ENCODE results near the gene GALNT13. TPM values are rescaled to one million over a fixed set of nuclear protein-coding genes. Genes with fewer than 3 reads are reported as not detected.

GALNT13 gene
- total and polyA plus RNA-seq, 2 of the 13 experiments (the other 11 are each of a cell fraction or from before 2014, with no cell fraction given) = 1.3 to 5.0 TPM

GRCh38 chr2:154233231-154233630 is 361.5 kb downstream of the GALNT13 start:
- intact Hi-C loops (cut with micrococcal nuclease; ENCODE audit: unreplicated experiment) (no loop called here), in situ Hi-C loops (cut with HindIII; ENCODE audit: extremely low pct_ligation_motif_present, low pct_unique_long_range_greater_than_20kb) (no loop called here)
- WGBS (ENCODE audit: low lambda C conversion rate) = 3% methylated on average over 2 of the region's 2 CpGs
- Histone ChIP-seq H3K4me2 (ENCODE audit: low read depth, low read length) (no peak overlapping the region), H3K36me3 (replicated peaks in 1 of 2; ENCODE audit: control insufficient read depth in 1 of 2, insufficient read depth in 2 of 2, low read length in 2 of 2) (no peaks in the 10 kb centered on the region), H3K4me1 (ENCODE audit: insufficient read depth, low read length) (no peaks in the 10 kb centered on the region), H3K27me3 (ENCODE audit: control insufficient read depth in 1 of 2, insufficient read depth in 2 of 2, low read length in 2 of 2) (no peaks in the 10 kb centered on the region; a peak in 1 of 5 replicates), H3K79me2 (ENCODE audit: insufficient read depth, low read length) (no peaks in the 10 kb centered on the region), H4K20me1 (ENCODE audit: insufficient read depth, low read length) (no peaks in the 10 kb centered on the region; the same call in 1 of the 2 replicates), H3K27ac (ENCODE audit: extremely low read length, insufficient read depth, low read length) (no peak overlapping the region), H2AFZ (ENCODE audit: low read length) (no peak overlapping the region), H3K9me3 (ENCODE audit: low read length) (no peaks in the 10 kb centered on the region), H3K4me3 (replicated peaks in 1 of 3; ENCODE audit: insufficient read depth in 1 of 3, low read depth in 2 of 3, low read length in 3 of 3) (no peak overlapping the region), H3K9ac (ENCODE audit: insufficient read depth, low read depth, low read length) (no peak overlapping the region)
- no peak for ATAC-seq
- CTCF ChIA-PET (ENCODE audit: low intra/inter-chr PET ratio, low total read pairs) = no interaction called here
- no peak for FAIRE-seq
- DNase-seq (ENCODE audit: low spot score) = no peak
- no TSS peak for BruUV-seq (replicated peaks)
- POLR2A ChIA-PET = no interaction called here
- TF ChIP-seq, protein P1, sequence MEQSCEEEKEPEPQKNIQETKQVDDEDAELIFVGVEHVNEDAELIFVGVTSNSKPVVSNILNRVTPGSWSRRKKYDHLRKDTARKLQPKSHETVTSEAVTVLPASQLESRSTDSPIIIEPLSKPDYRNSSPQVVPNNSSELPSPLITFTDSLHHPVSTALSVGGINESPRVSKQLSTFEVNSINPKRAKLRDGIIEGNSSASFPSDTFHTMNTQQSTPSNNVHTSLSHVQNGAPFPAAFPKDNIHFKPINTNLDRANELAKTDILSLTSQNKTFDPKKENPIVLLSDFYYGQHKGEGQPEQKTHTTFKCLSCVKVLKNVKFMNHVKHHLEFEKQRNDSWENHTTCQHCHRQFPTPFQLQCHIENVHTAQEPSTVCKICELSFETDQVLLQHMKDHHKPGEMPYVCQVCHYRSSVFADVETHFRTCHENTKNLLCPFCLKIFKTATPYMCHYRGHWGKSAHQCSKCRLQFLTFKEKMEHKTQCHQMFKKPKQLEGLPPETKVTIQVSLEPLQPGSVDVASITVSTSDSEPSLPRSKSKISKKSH (CRISPR knock-in tag; IDR thresholded peaks at IDR 0.05; ENCODE audit: borderline replicate concordance) = no peak
- TF ChIP-seq HNF4A (CRISPR knock-in tag; IDR thresholded peaks at IDR 0.05) (no peak), ZBTB21 (CRISPR knock-in tag; IDR thresholded peaks at IDR 0.05) (no peak), ZNF18 (CRISPR knock-in tag; IDR thresholded peaks at IDR 0.05; ENCODE audit: insufficient replicate concordance) (no peak)

GRCh38 chr2:154238252-154238651 is 366.5 kb downstream of the GALNT13 start:
- intact Hi-C loops (cut with micrococcal nuclease; ENCODE audit: unreplicated experiment) = no loop called here
- no peak for FAIRE-seq
- CTCF ChIA-PET (ENCODE audit: low intra/inter-chr PET ratio, low total read pairs) = no interaction called here
- in situ Hi-C loops (cut with HindIII; ENCODE audit: extremely low pct_ligation_motif_present, low pct_unique_long_range_greater_than_20kb) = no loop called here
- Histone ChIP-seq H3K27me3 (ENCODE audit: control insufficient read depth in 1 of 2, insufficient read depth in 2 of 2, low read length in 2 of 2) (no peaks in the 10 kb centered on the region), H3K9ac (ENCODE audit: insufficient read depth, low read depth, low read length) (no peak overlapping the region), H3K4me1 (ENCODE audit: insufficient read depth, low read length) (no peaks in the 10 kb centered on the region), H3K79me2 (ENCODE audit: insufficient read depth, low read length) (no peaks in the 10 kb centered on the region), H3K4me3 (replicated peaks in 1 of 3; ENCODE audit: insufficient read depth in 1 of 3, low read depth in 2 of 3, low read length in 3 of 3) (no peak overlapping the region), H3K9me3 (ENCODE audit: low read length) (no peaks in the 10 kb centered on the region), H3K36me3 (replicated peaks in 1 of 2; ENCODE audit: control insufficient read depth in 1 of 2, insufficient read depth in 2 of 2, low read length in 2 of 2) (no peaks in the 10 kb centered on the region), H3K27ac (ENCODE audit: extremely low read length, insufficient read depth, low read length) (no peak overlapping the region), H4K20me1 (ENCODE audit: insufficient read depth, low read length) (no peaks in the 10 kb centered on the region; the same call in 1 of the 2 replicates), H2AFZ (ENCODE audit: low read length) (no peak overlapping the region), H3K4me2 (ENCODE audit: low read depth, low read length) (no peak overlapping the region)
- DNase-seq (ENCODE audit: low spot score) = no peak
- no TSS peak for BruUV-seq (replicated peaks)
- 4% methylated on average over 1 of the region's 1 CpG for WGBS (ENCODE audit: low lambda C conversion rate)
- no peak for ATAC-seq
- POLR2A ChIA-PET = no interaction called here
- TF ChIP-seq, protein P2, sequence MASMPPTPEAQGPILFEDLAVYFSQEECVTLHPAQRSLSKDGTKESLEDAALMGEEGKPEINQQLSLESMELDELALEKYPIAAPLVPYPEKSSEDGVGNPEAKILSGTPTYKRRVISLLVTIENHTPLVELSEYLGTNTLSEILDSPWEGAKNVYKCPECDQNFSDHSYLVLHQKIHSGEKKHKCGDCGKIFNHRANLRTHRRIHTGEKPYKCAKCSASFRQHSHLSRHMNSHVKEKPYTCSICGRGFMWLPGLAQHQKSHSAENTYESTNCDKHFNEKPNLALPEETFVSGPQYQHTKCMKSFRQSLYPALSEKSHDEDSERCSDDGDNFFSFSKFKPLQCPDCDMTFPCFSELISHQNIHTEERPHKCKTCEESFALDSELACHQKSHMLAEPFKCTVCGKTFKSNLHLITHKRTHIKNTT (CRISPR knock-in tag; IDR thresholded peaks at IDR 0.05) = no peak
- no peak for TF ChIP-seq HNF1B (CRISPR knock-in tag; IDR thresholded peaks at IDR 0.05)
- TF ChIP-seq SKIL (CRISPR knock-in tag; IDR thresholded peaks at IDR 0.05; ENCODE audit: borderline replicate concordance) = no peak
- TF ChIP-seq ZKSCAN8 (CRISPR knock-in tag; IDR thresholded peaks at IDR 0.05; ENCODE audit: borderline replicate concordance) = no peak
- no peak for TF ChIP-seq ZNF335 (CRISPR knock-in tag; IDR thresholded peaks at IDR 0.05)
- no peak for TF ChIP-seq ZNF101 (CRISPR knock-in tag; IDR thresholded peaks at IDR 0.05; ENCODE audit: borderline replicate concordance, low read depth)
